Measurements from ENCODE around the gene SBK3.
"Not testable (repeated sequence)": the region's sequence is repeated elsewhere in the genome, so short reads cannot be mapped to it uniquely, and the experiment has no call there.

The SBK3 gene

DNA sequence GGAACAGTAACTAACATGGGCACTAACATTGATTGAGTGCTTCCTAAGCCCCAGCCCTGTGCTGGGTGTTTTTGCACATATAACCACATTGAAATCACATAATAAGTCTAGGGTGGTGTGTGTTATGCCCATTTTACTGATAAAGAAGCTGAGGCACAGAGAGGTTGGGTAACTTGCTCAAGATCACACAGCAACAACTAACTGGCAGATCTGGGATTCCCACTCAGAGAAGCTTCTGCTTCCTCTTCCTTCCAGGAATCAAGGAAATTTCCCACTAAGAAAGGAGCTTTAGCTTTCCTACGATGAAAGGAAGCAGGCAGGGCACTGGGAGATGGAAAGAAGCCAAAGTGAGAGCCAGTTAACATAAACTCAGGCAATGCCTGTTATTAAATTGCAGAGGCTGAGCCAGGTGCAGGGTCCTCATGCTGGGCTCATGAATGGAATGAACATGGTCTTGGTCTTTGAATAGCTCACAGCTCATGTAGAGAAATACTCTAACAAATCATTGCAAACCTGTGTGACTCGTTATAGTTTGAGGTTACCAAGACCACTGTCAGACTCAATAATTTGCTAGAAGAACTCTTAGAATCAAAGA lies 47.0 kb downstream of the SBK3 start:
- Histone ChIP-seq H2BK120ac (ENCODE audit: low read depth, low read length) (no peak overlapping the region), H4K8ac (ENCODE audit: low read depth, low read length) (no peak overlapping the region), H3K79me1 (ENCODE audit: low read depth, low read length) (no peaks in the 10 kb centered on the region), H2AFZ (ENCODE audit: low read length) (no peak overlapping the region), H3K27me3 (ENCODE audit: control insufficient read depth in 3 of 3, insufficient read depth in 3 of 3, low read depth in 1 of 3, low read length in 3 of 3) (peaks cover 0 to 4% (median 2%) of the 10 kb centered on the region in 3 experiments), H3K23ac (ENCODE audit: low read depth, low read length, poor library complexity) (no peak overlapping the region), H3K18ac (ENCODE audit: low read length) (no peak overlapping the region), H3K4me1 (ENCODE audit: control insufficient read depth in 2 of 2, insufficient read depth in 1 of 2, low read depth in 1 of 2, low read length in 2 of 2) (peaks cover 0 to 7% of the 10 kb centered on the region in 2 donors), H3K27ac (replicated peaks; ENCODE audit: low read length) (no peak overlapping the region), H3K4me2 (ENCODE audit: insufficient read depth, low read length, poor library complexity, severe bottlenecking) (no peak overlapping the region), H3K9ac (ENCODE audit: low read depth, low read length, poor library complexity) (no peak overlapping the region), H2BK15ac (ENCODE audit: low read length) (peak overlapping the region; percentile 33), H2BK12ac (ENCODE audit: low read length) (no peak overlapping the region), H3K4me3 (ENCODE audit: low read length in 2 of 2) (no peak overlapping the region), H4K91ac (ENCODE audit: low read depth, low read length, poor library complexity) (no peak overlapping the region), H2AK5ac (ENCODE audit: low read depth, low read length) (no peak overlapping the region), H3K4ac (ENCODE audit: low read length) (no peak overlapping the region), H2BK5ac (ENCODE audit: low read length) (no peak overlapping the region), H3K14ac (ENCODE audit: low read length) (no peak overlapping the region), H3K36me3 (replicated peaks in 1 of 2; ENCODE audit: control insufficient read depth in 2 of 2, insufficient read depth in 2 of 2, low read length in 2 of 2) (no peaks in the 10 kb centered on the region), H3K9me3 (replicated peaks in 1 of 2; ENCODE audit: control insufficient read depth in 2 of 2, insufficient read depth in 1 of 2, low read depth in 1 of 2, low read length in 2 of 2) (peaks cover 3 to 4% of the 10 kb centered on the region in 2 donors)
- no CpG with 5 or more reads among the region's 2 CpGs for WGBS, 2 donors (ENCODE audit: extremely low coverage in 2 of 2, insufficient read length in 2 of 2, insufficient replicate concordance in 1 of 2)
- no peak for DNase-seq (ENCODE audit: low spot score)

GRCh38 chr19:55497763-55498162 lies 47.6 kb downstream of the SBK3 start:
- no peak overlapping the region for H4K91ac ChIP-seq (ENCODE audit: low read depth, low read length, poor library complexity)
- H3K4me2 ChIP-seq (ENCODE audit: insufficient read depth, low read length, poor library complexity, severe bottlenecking) = no peak overlapping the region
- no peak overlapping the region for H3K14ac ChIP-seq (ENCODE audit: low read length)
- no peak overlapping the region for H3K4me3 ChIP-seq (ENCODE audit: low read length in 2 of 2)
- H2BK120ac ChIP-seq (ENCODE audit: low read depth, low read length) = no peak overlapping the region
- no peak overlapping the region for H4K8ac ChIP-seq (ENCODE audit: low read depth, low read length)
- H2BK12ac ChIP-seq (ENCODE audit: low read length) = no peak overlapping the region
- H3K9ac ChIP-seq (ENCODE audit: low read depth, low read length, poor library complexity) = no peak overlapping the region
- H3K27me3 ChIP-seq (ENCODE audit: control insufficient read depth in 3 of 3, insufficient read depth in 3 of 3, low read depth in 1 of 3, low read length in 3 of 3) = no peaks in the 10 kb centered on the region
- peaks cover 0 to 3% of the 10 kb centered on the region in 2 donors for H3K9me3 ChIP-seq (replicated peaks in 1 of 2; ENCODE audit: control insufficient read depth in 2 of 2, insufficient read depth in 1 of 2, low read depth in 1 of 2, low read length in 2 of 2)
- no peak overlapping the region for H2BK5ac ChIP-seq (ENCODE audit: low read length)
- H3K27ac ChIP-seq (replicated peaks; ENCODE audit: low read length) = no peak overlapping the region
- peaks cover 0 to 7% of the 10 kb centered on the region in 2 donors for H3K4me1 ChIP-seq (ENCODE audit: control insufficient read depth in 2 of 2, insufficient read depth in 1 of 2, low read depth in 1 of 2, low read length in 2 of 2)
- no peaks in the 10 kb centered on the region for H3K79me1 ChIP-seq (ENCODE audit: low read depth, low read length)
- H3K4ac ChIP-seq (ENCODE audit: low read length) = peak overlapping the region; percentile 26
- no peak for DNase-seq (ENCODE audit: low spot score)
- H3K36me3 ChIP-seq (replicated peaks in 1 of 2; ENCODE audit: control insufficient read depth in 2 of 2, insufficient read depth in 2 of 2, low read length in 2 of 2) = no peaks in the 10 kb centered on the region
- peak overlapping the region; percentile 33 for H2BK15ac ChIP-seq (ENCODE audit: low read length)
- H3K23ac ChIP-seq (ENCODE audit: low read depth, low read length, poor library complexity) = peak overlapping the region; percentile 60
- peak overlapping the region; percentile 83 for H2AK5ac ChIP-seq (ENCODE audit: low read depth, low read length)
- peak overlapping the region; percentile 33 for H3K18ac ChIP-seq (ENCODE audit: low read length)
- H2AFZ ChIP-seq (ENCODE audit: low read length) = no peak overlapping the region
- no CpG with 5 or more reads among the region's 13 CpGs for whole genome bisulfite sequencing, 2 donors (ENCODE audit: extremely low coverage in 2 of 2, insufficient read length in 2 of 2, insufficient replicate concordance in 1 of 2)

DNA sequence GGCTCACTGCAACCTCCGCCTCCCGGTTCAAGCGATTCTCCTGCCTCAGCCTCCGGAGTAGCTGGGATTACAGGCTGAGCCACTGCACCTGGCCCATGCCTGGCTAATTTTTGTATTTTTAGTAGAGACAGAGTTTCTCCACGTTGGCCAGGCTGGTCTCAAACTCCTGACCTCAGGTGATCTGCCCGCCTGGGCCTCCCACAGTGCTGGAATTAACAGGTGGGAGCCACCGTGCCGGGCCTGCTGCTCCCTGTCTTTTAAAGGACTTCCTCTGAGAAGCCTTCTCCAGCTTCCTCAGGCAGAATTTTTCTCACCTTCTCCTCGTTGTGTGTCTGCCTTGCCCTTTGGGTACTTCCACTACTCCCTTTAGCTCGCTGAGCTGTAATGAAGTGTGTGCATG lies 48.5 kb downstream of the SBK3 start:
- no CpG with 5 or more reads among the region's 10 CpGs for WGBS, 2 donors (ENCODE audit: extremely low coverage in 2 of 2, insufficient read length in 2 of 2, insufficient replicate concordance in 1 of 2)
- DNase-seq (ENCODE audit: low spot score); H3K79me1 ChIP-seq (ENCODE audit: low read depth, low read length): not testable (repeated sequence)

GRCh38 chr19:55495646-55496349 lies 49.5 kb downstream of the SBK3 start:
- Histone ChIP-seq H3K27ac (replicated peaks; ENCODE audit: low read length) (no peak overlapping the region), H4K8ac (ENCODE audit: low read depth, low read length) (no peak overlapping the region), H2BK5ac (ENCODE audit: low read length) (no peak overlapping the region), H3K36me3 (replicated peaks in 1 of 2; ENCODE audit: control insufficient read depth in 2 of 2, insufficient read depth in 2 of 2, low read length in 2 of 2) (no peaks in the 10 kb centered on the region), H3K14ac (ENCODE audit: low read length) (no peak overlapping the region), H3K18ac (ENCODE audit: low read length) (no peak overlapping the region), H3K4me2 (ENCODE audit: insufficient read depth, low read length, poor library complexity, severe bottlenecking) (no peak overlapping the region), H2AFZ (ENCODE audit: low read length) (no peak overlapping the region), H3K4me1 (ENCODE audit: control insufficient read depth in 2 of 2, insufficient read depth in 1 of 2, low read depth in 1 of 2, low read length in 2 of 2) (peaks cover 0 to 12% of the 10 kb centered on the region in 2 donors), H2BK120ac (ENCODE audit: low read depth, low read length) (no peak overlapping the region), H3K79me1 (ENCODE audit: low read depth, low read length) (no peaks in the 10 kb centered on the region), H2BK12ac (ENCODE audit: low read length) (no peak overlapping the region), H3K4me3 (ENCODE audit: low read length in 2 of 2) (no peak overlapping the region), H4K91ac (ENCODE audit: low read depth, low read length, poor library complexity) (no peak overlapping the region), H3K9ac (ENCODE audit: low read depth, low read length, poor library complexity) (no peak overlapping the region), H3K27me3 (ENCODE audit: control insufficient read depth in 3 of 3, insufficient read depth in 3 of 3, low read depth in 1 of 3, low read length in 3 of 3) (no peaks in the 10 kb centered on the region), H2BK15ac (ENCODE audit: low read length) (no peak overlapping the region), H3K9me3 (replicated peaks in 1 of 2; ENCODE audit: control insufficient read depth in 2 of 2, insufficient read depth in 1 of 2, low read depth in 1 of 2, low read length in 2 of 2) (no peaks in the 10 kb centered on the region), H2AK5ac (ENCODE audit: low read depth, low read length) (no peak overlapping the region), H3K23ac (ENCODE audit: low read depth, low read length, poor library complexity) (no peak overlapping the region), H3K4ac (ENCODE audit: low read length) (no peak overlapping the region)
- no CpG with 5 or more reads among the region's 11 CpGs for whole genome bisulfite sequencing, 2 donors (ENCODE audit: extremely low coverage in 2 of 2, insufficient read length in 2 of 2, insufficient replicate concordance in 1 of 2)
- no peak for DNase-seq (ENCODE audit: low spot score)

More for the DNA sequence above, 48.5 kb downstream of the SBK3 start:
- H3K36me3 ChIP-seq (replicated peaks in 1 of 2; ENCODE audit: control insufficient read depth in 2 of 2, insufficient read depth in 2 of 2, low read length in 2 of 2); H2BK120ac ChIP-seq (ENCODE audit: low read depth, low read length); H3K4ac ChIP-seq (ENCODE audit: low read length); H3K18ac ChIP-seq (ENCODE audit: low read length); H2BK12ac ChIP-seq (ENCODE audit: low read length); H3K23ac ChIP-seq (ENCODE audit: low read depth, low read length, poor library complexity); H4K91ac ChIP-seq (ENCODE audit: low read depth, low read length, poor library complexity); H2BK5ac ChIP-seq (ENCODE audit: low read length); H3K9me3 ChIP-seq (replicated peaks in 1 of 2; ENCODE audit: control insufficient read depth in 2 of 2, insufficient read depth in 1 of 2, low read depth in 1 of 2, low read length in 2 of 2); H3K4me3 ChIP-seq (ENCODE audit: low read length in 2 of 2); H3K27me3 ChIP-seq (ENCODE audit: control insufficient read depth in 3 of 3, insufficient read depth in 3 of 3, low read depth in 1 of 3, low read length in 3 of 3); H4K8ac ChIP-seq (ENCODE audit: low read depth, low read length); H3K14ac ChIP-seq (ENCODE audit: low read length); H3K9ac ChIP-seq (ENCODE audit: low read depth, low read length, poor library complexity); H2BK15ac ChIP-seq (ENCODE audit: low read length); H2AFZ ChIP-seq (ENCODE audit: low read length); H3K4me2 ChIP-seq (ENCODE audit: insufficient read depth, low read length, poor library complexity, severe bottlenecking); H2AK5ac ChIP-seq (ENCODE audit: low read depth, low read length); H3K27ac ChIP-seq (replicated peaks; ENCODE audit: low read length); H3K4me1 ChIP-seq (ENCODE audit: control insufficient read depth in 2 of 2, insufficient read depth in 1 of 2, low read depth in 1 of 2, low read length in 2 of 2): not testable (repeated sequence)
